K562 (cell line): Measurements from ENCODE around the gene POLK.

Experiments used
- CBX2 ChIP-seq: fragments of 200-600 bp; sonication (generic); IDR thresholded peaks from one replicate; pipeline ENCODE4 v1.6.1; 2012; ENCODE audit warnings: mild to moderate bottlenecking, low read length, inconsistent platforms; ENCODE audit not compliant: insufficient read depth, poor library complexity, severe bottlenecking
- FOXJ3 ChIP-seq: sonication (generic); formaldehyde crosslinking; IDR thresholded peaks from 2 replicates; pipeline ENCODE4 v1.4.0; 2020; ENCODE audit warnings: mild to moderate bottlenecking, missing genetic modification reagents
- RAD21 ChIP-seq, 2 experiments: fragments of 250-450 bp in 1 of 2; fragments of 450-650 bp in 1 of 2; sonication (Bioruptor Pico) in 1 of 2; formaldehyde crosslinking in 1 of 2; IDR thresholded peaks in 1 of 2; conservative IDR thresholded peaks in 1 of 2; 2 replicates each; pipeline versions ENCODE4 v1.4.0 to v1.8.0; 2020 to 2022; ENCODE audit warnings: mild to moderate bottlenecking in 2 of 2, moderate library complexity in 1 of 2
- SIN3A ChIP-seq, 2 experiments: fragments of 150-350 bp in 1 of 2; IDR thresholded peaks; 2 replicates each; pipeline ENCODE4 v1.6.1; 2011 to 2016; ENCODE audit warnings: borderline replicate concordance in 2 of 2, low read depth in 2 of 2, low read length in 2 of 2, mild to moderate bottlenecking in 2 of 2, moderate library complexity in 2 of 2; ENCODE audit not compliant: control insufficient read depth in 1 of 2
- XRCC5 ChIP-seq: fragments of 200-400 bp; formaldehyde crosslinking; IDR thresholded peaks from 2 replicates; pipeline ENCODE4 v1.6.1; 2017; ENCODE audit warnings: low read depth, mild to moderate bottlenecking, low read length
- TF ChIP-seq, protein P1 (sequence below): fragments of 450-650 bp; formaldehyde crosslinking; IDR thresholded peaks from 2 replicates; pipeline ENCODE4 v1.4.0; 2020; ENCODE audit warnings: mild to moderate bottlenecking, moderate library complexity

DNA sequence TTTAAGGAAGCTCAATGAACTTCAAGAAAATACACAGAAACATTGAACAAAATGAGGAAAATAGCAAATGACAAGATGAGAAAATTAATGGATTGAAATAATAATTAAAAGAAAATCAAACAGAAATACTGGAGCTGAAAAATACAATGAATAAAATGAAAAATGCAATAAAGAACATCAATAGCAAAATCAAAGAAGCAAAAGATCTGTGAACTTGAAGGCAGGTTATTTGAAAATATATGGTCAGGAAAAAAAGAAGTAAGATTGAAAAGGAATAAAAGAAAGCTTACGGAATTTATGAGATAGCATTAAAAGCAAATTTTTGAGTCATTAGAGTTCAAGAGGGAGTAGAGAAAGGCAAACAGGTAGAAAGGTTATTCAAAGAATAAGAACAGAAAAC is 42.7 kb upstream of the POLK start:
- no peak for TF ChIP-seq CBX2
- no peak for TF ChIP-seq XRCC5
- TF ChIP-seq, protein P1, sequence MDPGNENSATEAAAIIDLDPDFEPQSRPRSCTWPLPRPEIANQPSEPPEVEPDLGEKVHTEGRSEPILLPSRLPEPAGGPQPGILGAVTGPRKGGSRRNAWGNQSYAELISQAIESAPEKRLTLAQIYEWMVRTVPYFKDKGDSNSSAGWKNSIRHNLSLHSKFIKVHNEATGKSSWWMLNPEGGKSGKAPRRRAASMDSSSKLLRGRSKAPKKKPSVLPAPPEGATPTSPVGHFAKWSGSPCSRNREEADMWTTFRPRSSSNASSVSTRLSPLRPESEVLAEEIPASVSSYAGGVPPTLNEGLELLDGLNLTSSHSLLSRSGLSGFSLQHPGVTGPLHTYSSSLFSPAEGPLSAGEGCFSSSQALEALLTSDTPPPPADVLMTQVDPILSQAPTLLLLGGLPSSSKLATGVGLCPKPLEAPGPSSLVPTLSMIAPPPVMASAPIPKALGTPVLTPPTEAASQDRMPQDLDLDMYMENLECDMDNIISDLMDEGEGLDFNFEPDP (CRISPR knock-in tag) = no peak
- TF ChIP-seq RAD21 (CRISPR knock-in tag; conservative IDR thresholded peaks at IDR 0.05 in 1 of 2, IDR thresholded peaks at IDR 0.05 in 1 of 2) = no peak
- TF ChIP-seq FOXJ3 (CRISPR knock-in tag) = no peak
- TF ChIP-seq SIN3A (IDR thresholded peaks at IDR 0.05; ENCODE audit: borderline replicate concordance in 2 of 2, control insufficient read depth in 1 of 2, low read depth in 2 of 2, low read length in 2 of 2) = no peak
